ENCODE results near the gene SHROOM1.

The SHROOM1 gene

GRCh38 chr5:132799392-132799791, 31.1 kb downstream of the SHROOM1 start:
- no peak overlapping the region for H3K4me3 Mint-ChIP-seq
- H3K36me3 Mint-ChIP-seq (ENCODE audit: low read depth): no peaks in the 10 kb centered on the region
- H3K27me3 Mint-ChIP-seq: peaks cover 59% of the 10 kb centered on the region

GRCh38 chr5:132797651-132798050, 32.8 kb downstream of the SHROOM1 start:
- H3K27ac Mint-ChIP-seq: no peak overlapping the region
- H3K27me3 Mint-ChIP-seq: peaks cover 58% of the 10 kb centered on the region
- H3K4me3 Mint-ChIP-seq: no peak overlapping the region
- H3K9me3 Mint-ChIP-seq: no peaks in the 10 kb centered on the region
- intact Hi-C loops (cut with micrococcal nuclease): no loop called here
- H3K4me1 Mint-ChIP-seq (ENCODE audit: low read depth): no peaks in the 10 kb centered on the region
- H3K36me3 Mint-ChIP-seq (ENCODE audit: low read depth): no peaks in the 10 kb centered on the region

More at GRCh38 chr5:132799392-132799791, 31.1 kb downstream of the SHROOM1 start:
- intact Hi-C loops (cut with micrococcal nuclease): no loop called here
- Mint-ChIP-seq H3K9me3 (no peaks in the 10 kb centered on the region), H3K27ac (no peak overlapping the region), H3K4me1 (ENCODE audit: low read depth) (peaks cover 7% of the 10 kb centered on the region)

GRCh38 chr5:132791026-132791425, 39.4 kb downstream of the SHROOM1 start:
- intact Hi-C loops (cut with micrococcal nuclease): no loop called here

GRCh38 chr5:132790201-132790865, 40.1 kb downstream of the SHROOM1 start:
- Mint-ChIP-seq H3K4me1 (ENCODE audit: low read depth) (peaks cover 5% of the 10 kb centered on the region), H3K9me3 (no peaks in the 10 kb centered on the region), H3K27me3 (peaks cover 53% of the 10 kb centered on the region), H3K36me3 (ENCODE audit: low read depth) (no peaks in the 10 kb centered on the region), H3K4me3 (no peak overlapping the region), H3K27ac (no peak overlapping the region)
- intact Hi-C loops (cut with micrococcal nuclease): no loop called here

More at GRCh38 chr5:132791026-132791425, 39.4 kb downstream of the SHROOM1 start:
- Mint-ChIP-seq H3K27me3 (peaks cover 46% of the 10 kb centered on the region), H3K9me3 (no peaks in the 10 kb centered on the region), H3K36me3 (ENCODE audit: low read depth) (no peaks in the 10 kb centered on the region), H3K27ac (no peak overlapping the region), H3K4me1 (ENCODE audit: low read depth) (no peaks in the 10 kb centered on the region), H3K4me3 (no peak overlapping the region)

GRCh38 chr5:132788990-132789886, 41.2 kb downstream of the SHROOM1 start:
- Mint-ChIP-seq H3K4me3 (no peak overlapping the region), H3K4me1 (ENCODE audit: low read depth) (peaks cover 10% of the 10 kb centered on the region), H3K36me3 (ENCODE audit: low read depth) (no peaks in the 10 kb centered on the region), H3K27me3 (peaks cover 53% of the 10 kb centered on the region), H3K27ac (no peak overlapping the region), H3K9me3 (no peaks in the 10 kb centered on the region)
- intact Hi-C loops (cut with micrococcal nuclease): no loop called here

- intact Hi-C loops (cut with micrococcal nuclease): no loop called here
- Mint-ChIP-seq H3K9me3 (no peaks in the 10 kb centered on the region), H3K27ac (no peak overlapping the region), H3K27me3 (peaks cover 48% of the 10 kb centered on the region), H3K36me3 (ENCODE audit: low read depth) (no peaks in the 10 kb centered on the region), H3K4me1 (ENCODE audit: low read depth) (peaks cover 10% of the 10 kb centered on the region), H3K4me3 (no peak overlapping the region)
Observed at GRCh38 chr5:132788508-132788907, 41.9 kb downstream of the SHROOM1 start.

- no peak overlapping the region for H3K4me3 Mint-ChIP-seq
- H3K27me3 Mint-ChIP-seq: peaks cover 37% of the 10 kb centered on the region
- H3K36me3 Mint-ChIP-seq (ENCODE audit: low read depth): no peaks in the 10 kb centered on the region
- no peak overlapping the region for H3K27ac Mint-ChIP-seq
- intact Hi-C loops (cut with micrococcal nuclease): no loop called here
- no peaks in the 10 kb centered on the region for H3K9me3 Mint-ChIP-seq
- peaks cover 16% of the 10 kb centered on the region for H3K4me1 Mint-ChIP-seq (ENCODE audit: low read depth)
Observed at GRCh38 chr5:132787076-132787475, 43.4 kb downstream of the SHROOM1 start.

- Mint-ChIP-seq H3K9me3 (no peaks in the 10 kb centered on the region), H3K27ac (no peak overlapping the region), H3K27me3 (peaks cover 46% of the 10 kb centered on the region), H3K4me1 (ENCODE audit: low read depth) (peaks cover 24% of the 10 kb centered on the region), H3K36me3 (ENCODE audit: low read depth) (no peaks in the 10 kb centered on the region), H3K4me3 (no peak overlapping the region)
- intact Hi-C loops (cut with micrococcal nuclease): no loop called here
Observed at GRCh38 chr5:132785864-132786263, 44.6 kb downstream of the SHROOM1 start.

- Mint-ChIP-seq H3K27ac (no peak overlapping the region), H3K4me3 (no peak overlapping the region), H3K9me3 (no peaks in the 10 kb centered on the region), H3K4me1 (ENCODE audit: low read depth) (peaks cover 24% of the 10 kb centered on the region), H3K27me3 (peaks cover 45% of the 10 kb centered on the region), H3K36me3 (ENCODE audit: low read depth) (no peaks in the 10 kb centered on the region)
- intact Hi-C loops (cut with micrococcal nuclease): no loop called here
Observed at GRCh38 chr5:132785365-132785764, 45.1 kb downstream of the SHROOM1 start.

GRCh38 chr5:132782101-132782500, 48.3 kb downstream of the SHROOM1 start:
- peak overlapping the region; percentile 58 for H3K27ac Mint-ChIP-seq
- no peaks in the 10 kb centered on the region for H3K36me3 Mint-ChIP-seq (ENCODE audit: low read depth)
- H3K4me1 Mint-ChIP-seq (ENCODE audit: low read depth): peaks cover 32% of the 10 kb centered on the region
- intact Hi-C loops (cut with micrococcal nuclease): no loop called here
- peaks cover 53% of the 10 kb centered on the region for H3K27me3 Mint-ChIP-seq
- H3K4me3 Mint-ChIP-seq: no peak overlapping the region
- no peaks in the 10 kb centered on the region for H3K9me3 Mint-ChIP-seq

- H3K4me3 Mint-ChIP-seq: no peak overlapping the region
- peaks cover 32% of the 10 kb centered on the region for H3K4me1 Mint-ChIP-seq (ENCODE audit: low read depth)
- intact Hi-C loops (cut with micrococcal nuclease): no loop called here
- no peaks in the 10 kb centered on the region for H3K36me3 Mint-ChIP-seq (ENCODE audit: low read depth)
- no peaks in the 10 kb centered on the region for H3K9me3 Mint-ChIP-seq
- no peak overlapping the region for H3K27ac Mint-ChIP-seq
- H3K27me3 Mint-ChIP-seq: peaks cover 54% of the 10 kb centered on the region
Observed at GRCh38 chr5:132781029-132781428, 49.4 kb downstream of the SHROOM1 start.

GRCh38 chr5:132780577-132780976, 49.9 kb downstream of the SHROOM1 start:
- intact Hi-C loops (cut with micrococcal nuclease): no loop called here
- H3K27me3 Mint-ChIP-seq: peaks cover 51% of the 10 kb centered on the region
- H3K36me3 Mint-ChIP-seq (ENCODE audit: low read depth): no peaks in the 10 kb centered on the region
- H3K4me3 Mint-ChIP-seq: no peak overlapping the region
- H3K4me1 Mint-ChIP-seq (ENCODE audit: low read depth): peaks cover 30% of the 10 kb centered on the region
- H3K9me3 Mint-ChIP-seq: no peaks in the 10 kb centered on the region
- H3K27ac Mint-ChIP-seq: no peak overlapping the region

GRCh38 chr5:132779961-132780360, 50.5 kb downstream of the SHROOM1 start:
- peaks cover 29% of the 10 kb centered on the region for H3K4me1 Mint-ChIP-seq (ENCODE audit: low read depth)
- peaks cover 51% of the 10 kb centered on the region for H3K27me3 Mint-ChIP-seq
- no peak overlapping the region for H3K27ac Mint-ChIP-seq
- no peak overlapping the region for H3K4me3 Mint-ChIP-seq
- no peaks in the 10 kb centered on the region for H3K36me3 Mint-ChIP-seq (ENCODE audit: low read depth)
- H3K9me3 Mint-ChIP-seq: no peaks in the 10 kb centered on the region
- intact Hi-C loops (cut with micrococcal nuclease): loop anchor here (5.0 kb wide), 1 partner anchor 32 kb away; the partner anchor contains the start of gene SOWAHA

GRCh38 chr5:132778856-132779255, 51.6 kb downstream of the SHROOM1 start:
- Mint-ChIP-seq H3K9me3 (no peaks in the 10 kb centered on the region), H3K4me3 (no peak overlapping the region), H3K36me3 (ENCODE audit: low read depth) (no peaks in the 10 kb centered on the region), H3K4me1 (ENCODE audit: low read depth) (peaks cover 38% of the 10 kb centered on the region), H3K27me3 (peaks cover 59% of the 10 kb centered on the region), H3K27ac (no peak overlapping the region)
- intact Hi-C loops (cut with micrococcal nuclease): loop anchor here (5.0 kb wide), 1 partner anchor 33 kb away; the partner anchor contains the start of gene SOWAHA

All from dendritic cell treated with granulocyte-macrophage colony-stimulating factor and Interleukin-4, amounts not matched to agents 40 ng/mL and 50 ng/mL, for 4 days (primary cell).